HL-60 (cell line): ENCODE data around the gene HS6ST2.

Experiments used
- DNase-seq, 2 experiments: peaks; one replicate each; pipeline ENCODE4 v3.0.0-alpha.2; 2010 to 2020; ENCODE audit warnings: low read depth in 1 of 2, low spot score in 1 of 2
- H3K27ac ChIP-seq: fragments of 250-450 bp; sonication (Bioruptor Pico); replicated peaks from 2 replicates; pipeline ENCODE4 v1.5.1; 2020; ENCODE audit warnings: mild to moderate bottlenecking, moderate library complexity
- H3K27me3 ChIP-seq: fragments of 250-450 bp; sonication (Bioruptor Pico); 2 replicates; pipeline ENCODE4 v1.5.1; 2021; ENCODE audit warnings: mild to moderate bottlenecking, moderate library complexity; ENCODE audit not compliant: insufficient read depth, poor library complexity, severe bottlenecking
- H3K4me3 ChIP-seq: replicated peaks from 2 replicates; pipeline ENCODE4 v1.5.1; 2011; ENCODE audit warnings: mild to moderate bottlenecking, control low read depth, low read length; ENCODE audit not compliant: insufficient read depth
- CTCF ChIP-seq: IDR thresholded peaks from one replicate; pipeline ENCODE4 v1.5.1; 2011; ENCODE audit warnings: low read length, control low read depth, inconsistent platforms; ENCODE audit not compliant: insufficient read depth
- GABPA ChIP-seq: IDR thresholded peaks from 2 replicates; pipeline ENCODE4 v1.6.1; 2012; ENCODE audit warnings: low read depth
- POLR2AphosphoS5 ChIP-seq: IDR thresholded peaks from 2 replicates; pipeline ENCODE4 v1.6.1; 2012; ENCODE audit warnings: low read depth
- REST ChIP-seq: IDR thresholded peaks from 2 replicates; pipeline ENCODE4 v1.6.1; 2012; ENCODE audit warnings: low read depth; ENCODE audit not compliant: insufficient replicate concordance
- SPI1 ChIP-seq: IDR thresholded peaks from 2 replicates; pipeline ENCODE4 v1.6.1; 2012; ENCODE audit warnings: low read depth, mild to moderate bottlenecking, borderline replicate concordance

HS6ST2 gene

GRCh38 chrX:132918523-132918922, 39.9 kb downstream of the HS6ST2 start:
- Histone ChIP-seq H3K27ac (no peak overlapping the region), H3K4me3 (no peak overlapping the region), H3K27me3 (no peaks in the 10 kb centered on the region)
- TF ChIP-seq CTCF (no peak), POLR2AphosphoS5 (no peak), GABPA (no peak), SPI1 (no peak), REST (no peak)
- DNase-seq, result no peak

- TF ChIP-seq GABPA (no peak), SPI1 (no peak), POLR2AphosphoS5 (no peak), REST (no peak), CTCF (no peak)
- H3K4me3 ChIP-seq, result no peak overlapping the region
- no peak for DNase-seq
- H3K27me3 ChIP-seq, result no peaks in the 10 kb centered on the region
- H3K27ac ChIP-seq, result no peak overlapping the region
Observed at GRCh38 chrX:132916349-132916748, 42.1 kb downstream of the HS6ST2 start.

- TF ChIP-seq REST, result no peak
- TF ChIP-seq CTCF, result no peak
- TF ChIP-seq POLR2AphosphoS5, result no peak
- TF ChIP-seq GABPA, result no peak
- no peak for TF ChIP-seq SPI1
- H3K27ac ChIP-seq, result no peak overlapping the region
- no peak for DNase-seq
- no peak overlapping the region for H3K4me3 ChIP-seq
- H3K27me3 ChIP-seq, result no peaks in the 10 kb centered on the region
Observed at GRCh38 chrX:132909643-132910042, 48.8 kb downstream of the HS6ST2 start.
